ENCODE measurements around the gene CFB. TPM values are rescaled to one million over a fixed set of nuclear protein-coding genes. Genes with fewer than 3 reads are reported as not detected.

CFB gene
- total RNA-seq, result not detected in 2 replicates
- long read RNA-seq, partial matches to known transcripts, result 0 of 1 reads
- long read RNA-seq, other reads (novel, unspliced or antisense), result 1 of 1 reads

DNA sequence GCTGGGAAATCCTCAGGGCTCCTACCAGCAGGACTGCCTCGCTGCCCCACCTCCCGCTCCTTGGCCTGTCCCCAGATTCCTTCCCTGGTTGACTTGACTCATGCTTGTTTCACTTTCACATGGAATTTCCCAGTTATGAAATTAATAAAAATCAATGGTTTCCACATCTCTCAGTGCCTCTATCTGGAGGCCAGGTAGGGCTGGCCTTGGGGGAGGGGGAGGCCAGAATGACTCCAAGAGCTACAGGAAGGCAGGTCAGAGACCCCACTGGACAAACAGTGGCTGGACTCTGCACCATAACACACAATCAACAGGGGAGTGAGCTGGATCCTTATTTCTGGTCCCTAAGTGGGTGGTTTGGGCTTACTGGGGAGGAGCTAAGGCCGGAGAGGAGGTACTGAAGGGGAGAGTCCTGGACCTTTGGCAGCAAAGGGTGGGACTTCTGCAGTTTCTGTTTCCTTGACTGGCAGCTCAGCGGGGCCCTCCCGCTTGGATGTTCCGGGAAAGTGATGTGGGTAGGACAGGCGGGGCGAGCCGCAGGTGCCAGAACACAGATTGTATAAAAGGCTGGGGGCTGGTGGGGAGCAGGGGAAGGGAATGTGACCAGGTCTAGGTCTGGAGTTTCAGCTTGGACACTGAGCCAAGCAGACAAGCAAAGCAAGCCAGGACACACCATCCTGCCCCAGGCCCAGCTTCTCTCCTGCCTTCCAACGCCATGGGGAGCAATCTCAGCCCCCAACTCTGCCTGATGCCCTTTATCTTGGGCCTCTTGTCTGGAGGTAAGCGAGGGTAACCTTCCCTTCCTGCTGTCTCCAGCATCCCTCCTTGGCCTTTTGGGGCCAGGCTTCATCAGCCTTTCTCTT lies at the start of gene CFB:
CFB (plus strand) TSS at position 589 of the 863 bp plus-strand sequence; CDS start at position 716, 127 bp downstream.
- TF ChIP-seq, protein P1, sequence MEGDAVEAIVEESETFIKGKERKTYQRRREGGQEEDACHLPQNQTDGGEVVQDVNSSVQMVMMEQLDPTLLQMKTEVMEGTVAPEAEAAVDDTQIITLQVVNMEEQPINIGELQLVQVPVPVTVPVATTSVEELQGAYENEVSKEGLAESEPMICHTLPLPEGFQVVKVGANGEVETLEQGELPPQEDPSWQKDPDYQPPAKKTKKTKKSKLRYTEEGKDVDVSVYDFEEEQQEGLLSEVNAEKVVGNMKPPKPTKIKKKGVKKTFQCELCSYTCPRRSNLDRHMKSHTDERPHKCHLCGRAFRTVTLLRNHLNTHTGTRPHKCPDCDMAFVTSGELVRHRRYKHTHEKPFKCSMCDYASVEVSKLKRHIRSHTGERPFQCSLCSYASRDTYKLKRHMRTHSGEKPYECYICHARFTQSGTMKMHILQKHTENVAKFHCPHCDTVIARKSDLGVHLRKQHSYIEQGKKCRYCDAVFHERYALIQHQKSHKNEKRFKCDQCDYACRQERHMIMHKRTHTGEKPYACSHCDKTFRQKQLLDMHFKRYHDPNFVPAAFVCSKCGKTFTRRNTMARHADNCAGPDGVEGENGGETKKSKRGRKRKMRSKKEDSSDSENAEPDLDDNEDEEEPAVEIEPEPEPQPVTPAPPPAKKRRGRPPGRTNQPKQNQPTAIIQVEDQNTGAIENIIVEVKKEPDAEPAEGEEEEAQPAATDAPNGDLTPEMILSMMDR (conservative IDR thresholded peaks at IDR 0.05), result no peak
- H3K36me3 Mint-ChIP-seq (ENCODE audit: low read depth), result peaks cover 4% of the 10 kb centered on the region
- H3K27ac Mint-ChIP-seq (ENCODE audit: unreplicated experiment), result no peak within 1 kb of the TSS
- no peak for DNase-seq (ENCODE audit: low read depth, low spot score)
- no peaks in the 10 kb centered on the region for H3K4me1 Mint-ChIP-seq
- no peak within 1 kb of the TSS for H3K4me3 Mint-ChIP-seq
- peaks cover 55% of the 10 kb centered on the region for H3K27me3 Mint-ChIP-seq (ENCODE audit: low read depth)
- peaks cover 3% of the 10 kb centered on the region for H3K9me3 Mint-ChIP-seq

DNA sequence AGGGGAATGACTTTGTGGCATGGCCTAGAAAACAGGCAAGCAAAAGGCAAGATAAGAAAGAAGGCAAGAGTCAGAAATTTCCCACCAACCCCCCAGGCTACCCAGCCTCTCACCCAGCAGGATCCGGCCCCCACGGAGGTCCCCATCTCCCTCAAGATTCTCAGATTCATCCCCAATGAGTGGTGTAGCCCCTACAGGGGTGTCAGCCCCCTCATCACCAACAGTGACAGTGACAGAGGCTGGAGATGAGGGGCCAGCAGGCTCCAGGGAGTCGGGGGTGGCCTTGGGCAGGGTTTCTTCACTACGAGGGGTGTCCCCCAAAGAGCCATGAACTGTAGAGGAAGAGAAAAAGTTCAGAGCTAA lies 49.4 kb upstream of the CFB start:
- Mint-ChIP-seq H3K9me3 (no peaks in the 10 kb centered on the region), H3K27me3 (ENCODE audit: low read depth) (no peaks in the 10 kb centered on the region), H3K4me3 (peak overlapping the region; percentile 91), H3K4me1 (peaks cover 34% of the 10 kb centered on the region), H3K36me3 (ENCODE audit: low read depth) (peaks cover 13% of the 10 kb centered on the region), H3K27ac (ENCODE audit: unreplicated experiment) (peak overlapping the region; percentile 43)
- TF ChIP-seq, protein P1 (conservative IDR thresholded peaks at IDR 0.05), result no peak
- no peak for DNase-seq (ENCODE audit: low read depth, low spot score)

GRCh38 chr6:31896856-31897611 lies 48.9 kb upstream of the CFB start:
- no peak for DNase-seq (ENCODE audit: low read depth, low spot score)
- Mint-ChIP-seq H3K27ac (ENCODE audit: unreplicated experiment) (no peak overlapping the region), H3K36me3 (ENCODE audit: low read depth) (peaks cover 11% of the 10 kb centered on the region), H3K9me3 (no peaks in the 10 kb centered on the region), H3K4me3 (peak overlapping the region; percentile 91), H3K27me3 (ENCODE audit: low read depth) (no peaks in the 10 kb centered on the region), H3K4me1 (peaks cover 34% of the 10 kb centered on the region)
- TF ChIP-seq, protein P1 (conservative IDR thresholded peaks at IDR 0.05), result no peak

- Mint-ChIP-seq H3K27me3 (ENCODE audit: low read depth) (peaks cover 3% of the 10 kb centered on the region), H3K4me1 (peaks cover 40% of the 10 kb centered on the region), H3K36me3 (ENCODE audit: low read depth) (peaks cover 7% of the 10 kb centered on the region), H3K27ac (ENCODE audit: unreplicated experiment) (peak within 1 kb of the TSS; percentile 76), H3K9me3 (no peaks in the 10 kb centered on the region), H3K4me3 (peak within 1 kb of the TSS; percentile 95)
- DNase-seq (ENCODE audit: low read depth, low spot score), result peak; percentile 71
- TF ChIP-seq, protein P1 (conservative IDR thresholded peaks at IDR 0.05), result no peak
Measured at GRCh38 chr6:31897612-31898382, 48.1 kb upstream of the CFB start, which contains the start of gene EHMT2. TSS of gene EHMT2 (minus strand) at chr6:31897698. CDS start at chr6:31897677, 21 bp downstream.

All from neural crest cell (in vitro differentiated cells).